GM19035 (cell line): ENCODE results near the gene MYEOV.

Experiments used
- ATAC-seq: cut with Tn5 transposase; IDR thresholded peaks from one replicate; pipeline ENCODE4 v1.9.1; 2021; ENCODE audit not compliant: unreplicated experiment

Gene MYEOV

DNA sequence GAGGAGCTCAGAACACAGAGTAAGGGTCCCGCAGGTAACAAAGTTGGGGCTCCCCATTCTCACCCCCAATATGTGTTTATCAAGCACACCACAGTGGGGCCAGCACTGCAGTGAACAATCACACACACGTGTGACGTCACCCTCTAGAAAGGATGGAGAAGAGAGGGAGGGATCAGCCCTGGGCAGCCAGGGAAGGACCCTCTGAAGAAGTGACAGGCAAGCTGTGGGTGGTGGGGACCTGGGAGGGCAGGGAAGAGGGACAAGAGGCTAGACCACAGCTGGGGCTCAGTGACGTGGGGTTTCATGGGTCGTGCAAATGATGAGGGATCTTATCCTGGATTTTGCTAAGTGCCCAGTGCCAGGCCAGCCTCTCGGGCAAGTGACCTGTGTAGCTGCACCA, 28.7 kb upstream of the MYEOV start:
- ATAC-seq: no peak

DNA sequence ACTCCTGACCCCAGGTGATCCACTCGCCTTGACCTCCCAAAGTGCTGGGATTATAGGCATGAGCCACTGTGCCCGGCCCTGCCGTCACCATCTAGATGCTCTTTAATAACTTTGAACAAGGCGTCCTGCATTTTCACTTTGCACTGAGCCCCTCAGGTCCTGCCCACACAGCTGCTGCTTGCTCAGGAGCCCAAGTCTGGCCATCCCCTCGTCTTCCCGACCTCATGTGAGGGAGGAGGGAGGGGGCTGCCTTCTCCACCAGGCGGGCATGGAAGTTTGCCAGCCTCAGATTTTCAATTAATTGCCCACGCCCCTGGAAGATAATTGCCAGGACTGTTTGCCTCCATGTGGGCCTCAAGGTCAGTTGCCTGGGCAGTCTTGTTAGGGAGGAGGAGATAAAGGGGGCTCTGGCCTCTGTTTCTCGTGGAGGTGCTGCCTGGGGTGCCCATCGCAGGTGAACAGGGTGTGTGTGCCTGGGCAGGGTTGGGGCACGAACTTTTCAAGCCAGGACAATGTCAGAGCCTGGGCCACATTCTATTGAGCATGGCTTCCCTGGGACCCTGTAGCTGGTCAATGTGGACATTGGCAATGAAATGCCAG, 27.9 kb upstream of the MYEOV start:
- no peak for ATAC-seq

DNA sequence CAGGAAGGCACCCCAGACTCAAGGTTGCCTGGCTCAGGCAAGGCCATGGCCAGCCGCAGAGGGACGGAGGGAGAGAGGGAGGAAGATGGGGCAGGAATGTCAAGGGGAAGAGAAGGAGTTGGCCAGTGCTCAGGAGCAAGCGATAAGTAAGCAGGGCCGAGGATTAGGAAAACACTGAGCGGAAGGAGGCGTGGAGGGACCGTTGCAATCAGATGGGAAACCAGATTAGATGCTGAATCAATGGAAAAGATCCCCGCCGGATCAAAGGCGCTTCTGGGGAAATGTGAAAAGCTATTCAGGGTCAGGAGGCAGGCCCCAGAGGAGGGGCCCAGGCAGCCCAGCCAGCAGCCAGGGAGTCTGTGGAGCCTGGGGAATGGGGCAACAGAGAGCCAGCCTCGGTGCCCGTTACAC, 26.6 kb upstream of the MYEOV start:
- no peak for ATAC-seq

DNA sequence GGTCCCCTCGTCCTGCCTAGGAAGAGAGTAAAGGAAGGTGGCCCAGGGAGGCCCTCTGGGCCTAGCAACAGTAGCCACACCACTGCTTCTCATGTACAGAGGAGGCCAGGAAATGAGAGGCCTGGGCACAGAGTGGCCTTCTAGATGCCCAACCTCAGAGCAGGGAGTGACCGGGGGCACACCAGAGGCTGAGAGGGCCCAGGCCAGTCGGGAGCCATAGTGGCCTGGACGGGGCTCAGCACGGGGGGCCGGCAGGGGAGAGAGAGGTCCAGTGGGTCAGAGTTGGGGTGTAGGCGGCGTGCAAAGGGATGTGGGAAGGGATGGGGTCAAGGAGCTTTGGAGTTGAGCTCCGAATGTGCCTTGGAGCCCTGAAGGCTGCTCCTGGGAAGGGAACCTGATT, 25.0 kb upstream of the MYEOV start:
- ATAC-seq: no peak

DNA sequence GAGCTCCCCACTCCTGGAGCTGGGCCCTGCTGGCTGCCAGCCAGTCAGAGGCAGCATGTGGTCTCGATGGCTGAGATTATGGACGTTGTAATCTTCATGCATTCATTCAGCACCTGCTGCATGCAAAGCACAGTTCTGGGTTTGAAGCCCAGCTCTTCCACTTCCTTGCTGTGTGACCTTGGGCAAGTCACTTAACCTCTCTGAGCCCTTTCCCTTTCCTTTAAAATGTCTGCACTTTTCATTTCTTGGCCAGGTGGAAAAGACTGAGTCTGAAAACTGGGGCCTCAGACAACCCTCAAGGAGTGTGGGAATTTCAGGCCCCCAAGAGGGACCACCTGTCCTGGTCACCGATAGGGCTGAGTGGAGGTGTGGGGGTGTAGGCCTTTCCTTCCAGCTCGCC, 24.6 kb upstream of the MYEOV start:
- no peak for ATAC-seq

DNA sequence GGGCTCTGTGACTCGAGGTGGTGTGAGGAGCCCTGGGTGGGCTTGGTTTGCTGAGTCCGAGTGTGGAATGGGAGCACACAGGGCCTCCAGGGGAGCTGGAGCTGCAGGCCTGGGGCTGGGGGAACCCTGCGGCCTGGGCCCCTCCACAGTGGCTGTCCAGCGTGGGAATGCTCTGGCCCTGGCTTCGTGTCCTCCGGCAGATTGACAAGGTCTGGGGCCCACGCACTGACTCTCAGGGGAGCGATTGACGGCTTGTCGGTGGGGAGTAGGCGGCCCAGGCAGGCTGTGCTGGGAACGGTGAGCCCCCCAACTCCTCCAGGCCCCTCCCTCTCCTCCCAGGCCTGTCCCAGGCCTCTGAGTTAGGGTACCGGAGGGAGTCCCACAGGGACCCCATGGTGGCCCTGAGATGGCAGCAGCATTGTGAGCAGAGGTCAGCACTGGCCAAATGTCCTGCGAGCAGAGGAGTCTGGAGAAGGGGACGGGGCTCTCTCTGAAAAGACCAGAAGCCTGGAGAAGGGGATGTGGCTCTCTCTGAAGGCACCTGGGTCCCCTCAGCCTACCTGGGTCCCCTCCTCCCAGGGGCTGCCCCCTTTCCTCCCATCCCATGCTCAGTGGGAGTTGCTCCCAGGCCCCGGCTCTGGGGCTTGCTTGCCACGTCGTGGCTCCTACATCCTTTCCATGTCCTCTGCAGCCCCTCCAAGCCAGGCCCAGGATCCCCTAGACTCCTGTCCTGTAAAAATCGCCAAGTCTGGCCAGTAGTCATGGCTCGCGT, 23.8 kb upstream of the MYEOV start:
- ATAC-seq: no peak

DNA sequence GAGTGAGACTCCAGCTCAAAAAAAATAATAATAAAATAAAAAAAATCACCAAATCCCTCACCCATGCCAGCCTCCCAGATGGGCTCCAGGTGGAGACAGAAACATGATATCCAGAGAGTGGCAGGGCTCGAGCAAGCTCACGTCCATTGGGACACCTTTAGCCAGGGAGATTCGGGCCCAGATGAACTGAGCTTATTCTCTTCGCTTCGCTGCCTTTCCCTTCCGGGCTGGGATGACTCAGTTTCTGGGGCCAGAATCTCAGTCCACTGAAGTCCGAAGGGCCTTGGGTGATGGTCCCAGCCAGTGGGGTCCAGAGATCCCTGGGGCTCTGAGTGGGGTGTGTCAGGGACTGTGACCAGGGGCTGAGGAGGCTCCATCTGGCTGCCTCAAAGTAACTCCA, 23.0 kb upstream of the MYEOV start:
- ATAC-seq: no peak

DNA sequence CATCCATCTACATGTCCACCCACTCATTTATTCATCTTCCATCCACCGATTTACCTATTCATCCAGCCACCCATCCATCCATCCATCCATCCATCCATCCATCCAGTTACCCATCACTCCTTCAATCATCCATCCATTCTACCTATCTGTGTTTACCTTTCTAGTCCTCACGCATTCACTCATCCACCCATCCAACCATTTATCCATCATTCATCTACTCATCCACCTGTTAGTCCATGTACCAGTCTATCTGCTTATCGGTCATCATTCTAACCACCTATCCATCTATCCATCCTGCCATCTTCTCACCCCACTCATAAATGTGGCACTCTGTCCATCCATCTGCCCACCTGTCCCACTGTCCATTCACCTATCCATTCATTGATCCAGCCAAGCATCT, 21.9 kb upstream of the MYEOV start:
- no peak for ATAC-seq

DNA sequence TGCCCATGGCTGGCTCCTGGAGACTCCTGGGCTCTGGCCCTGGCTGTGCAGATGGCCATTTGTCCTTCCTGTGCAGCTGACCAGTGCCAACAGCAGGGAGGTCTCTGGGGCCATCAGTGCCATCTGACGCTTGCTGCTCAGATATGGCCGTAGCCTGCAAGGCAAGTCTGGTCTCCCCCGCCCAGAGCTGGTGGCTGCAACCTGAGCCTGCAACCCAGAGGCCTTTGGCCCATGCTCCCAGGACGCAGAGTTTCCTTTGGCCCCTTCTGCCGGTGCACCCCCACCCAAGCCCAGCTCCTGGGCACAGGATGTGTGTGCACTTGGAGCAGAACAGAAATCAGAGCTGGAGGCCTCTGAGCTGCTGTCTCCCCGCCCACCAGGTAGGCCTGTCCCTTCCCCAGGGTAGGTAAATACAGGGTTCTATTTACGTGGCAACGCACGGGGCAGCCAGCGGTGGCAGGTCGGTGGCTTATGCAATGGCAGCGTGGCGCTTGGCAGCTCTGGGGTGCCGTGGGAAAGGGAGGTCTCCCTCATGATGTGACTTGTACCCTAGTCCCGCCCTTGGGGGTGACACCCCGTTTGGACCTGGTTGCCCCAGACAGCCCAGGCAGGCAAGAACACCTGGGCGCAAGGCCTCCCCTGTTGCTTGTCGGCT, 21.0 kb upstream of the MYEOV start:
- ATAC-seq: no peak

DNA sequence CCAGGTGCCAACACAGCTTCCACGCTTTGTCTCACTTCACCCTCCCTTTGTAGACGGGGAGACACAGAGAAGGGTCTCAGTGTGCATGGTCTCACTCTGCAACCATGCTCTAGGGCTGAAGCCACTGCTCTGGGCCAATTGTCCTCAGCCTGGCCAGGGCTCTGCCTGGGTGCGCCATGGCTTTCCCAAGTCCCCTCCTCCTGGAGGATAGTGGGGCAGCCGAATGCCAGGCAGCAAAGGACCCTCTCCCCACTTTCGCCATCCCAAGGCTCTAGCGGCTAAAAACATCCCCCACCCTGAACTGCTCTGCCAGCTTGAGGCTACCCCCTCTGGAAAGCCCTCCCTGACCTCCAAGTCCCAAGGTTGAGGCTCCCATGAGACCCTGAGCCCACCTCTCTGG, 20.4 kb upstream of the MYEOV start:
- no peak for ATAC-seq

DNA sequence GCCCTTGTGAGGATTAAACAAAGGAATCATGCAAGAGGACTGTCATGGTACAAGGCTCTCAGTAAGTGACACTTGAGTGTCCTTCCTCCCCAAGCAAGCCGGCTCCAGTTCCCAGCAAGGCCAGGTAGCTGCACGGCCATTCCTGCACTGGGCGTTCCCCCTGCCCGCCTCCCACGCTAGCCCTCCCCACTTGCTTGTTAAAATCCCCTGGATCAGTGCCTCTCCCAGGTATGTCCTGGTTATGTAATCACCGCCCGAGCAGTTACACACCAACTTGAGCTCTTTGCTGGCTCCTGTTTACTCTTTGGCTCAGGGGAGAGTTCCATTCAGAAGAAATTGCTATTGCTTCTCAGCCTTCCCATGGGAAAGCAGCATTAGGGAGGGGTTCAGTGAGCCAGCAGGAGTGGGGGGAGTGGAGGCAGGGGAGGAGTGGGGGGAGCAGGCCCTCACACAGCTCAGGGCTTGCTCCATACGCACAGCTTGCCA, 19.4 kb upstream of the MYEOV start:
- ATAC-seq: no peak

DNA sequence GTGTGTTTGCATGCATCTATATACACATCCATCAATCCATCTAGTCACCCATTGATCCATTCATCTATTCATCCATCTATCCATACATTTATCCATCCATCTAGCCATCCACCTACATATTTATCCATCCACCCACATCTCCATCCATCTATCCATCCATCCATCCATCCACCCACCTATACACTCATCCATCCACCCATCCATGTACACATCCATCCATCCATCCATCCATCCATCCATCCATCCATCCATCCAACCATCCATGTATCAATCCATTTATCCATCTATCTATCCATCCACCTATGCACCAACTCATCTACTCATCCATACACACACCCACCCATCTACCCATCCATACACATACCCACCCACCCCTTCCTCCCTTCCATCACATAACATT, 18.8 kb upstream of the MYEOV start:
- ATAC-seq: no peak

DNA sequence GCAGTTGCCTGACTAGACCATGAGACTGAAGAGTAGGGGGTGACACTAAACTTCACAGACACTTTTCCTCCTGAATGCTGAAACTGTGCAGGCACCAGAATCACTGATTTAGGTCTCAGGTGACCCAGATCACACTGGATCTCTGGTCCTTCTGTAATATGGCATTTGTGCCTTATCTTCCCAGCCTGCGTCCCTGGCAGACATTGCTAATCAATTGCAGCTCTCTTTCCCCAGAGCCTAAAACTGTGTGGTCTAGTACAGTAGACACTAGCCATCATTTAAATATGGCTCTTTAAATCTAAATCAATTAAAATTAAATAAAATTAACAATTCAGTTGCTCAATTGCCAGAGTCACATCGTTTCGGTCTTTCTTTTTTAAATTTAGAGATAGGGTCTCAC, 17.8 kb upstream of the MYEOV start:
- no peak for ATAC-seq

DNA sequence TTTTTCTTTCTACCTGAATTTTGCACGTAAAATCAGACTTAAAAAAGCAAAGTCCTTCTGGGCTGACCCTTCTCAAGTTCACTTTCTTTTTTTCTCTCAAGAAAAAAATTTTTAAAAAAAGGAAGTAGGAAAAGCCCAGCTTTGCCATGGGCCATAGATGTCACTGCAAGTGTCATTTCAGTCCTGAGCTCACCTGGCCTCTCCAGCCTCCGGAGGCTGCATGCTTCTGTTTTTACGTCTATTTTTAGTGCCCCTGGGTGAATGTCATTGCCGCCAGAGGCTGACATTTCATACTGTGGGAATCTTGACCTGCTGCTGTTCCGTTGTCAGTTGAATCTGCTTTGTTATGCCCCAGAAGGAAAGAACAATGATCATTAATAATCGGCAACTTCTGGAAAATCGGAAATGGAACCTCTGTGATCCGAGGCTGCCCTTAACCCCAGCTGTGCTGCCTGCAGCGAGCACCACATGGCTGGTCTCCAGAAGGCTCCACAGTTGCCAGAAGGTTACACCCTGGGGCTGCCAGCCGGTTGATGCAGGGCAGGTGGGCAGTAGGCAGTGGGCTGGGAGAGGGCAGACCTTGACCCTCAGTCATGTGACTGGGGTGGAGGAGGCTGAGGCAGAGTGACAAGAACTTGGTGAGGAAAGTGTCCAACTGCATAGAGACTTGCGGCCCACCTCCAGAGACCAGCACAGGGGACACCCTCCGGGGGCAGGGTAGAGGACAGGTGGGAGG, 16.7 kb upstream of the MYEOV start:
- ATAC-seq: no peak

DNA sequence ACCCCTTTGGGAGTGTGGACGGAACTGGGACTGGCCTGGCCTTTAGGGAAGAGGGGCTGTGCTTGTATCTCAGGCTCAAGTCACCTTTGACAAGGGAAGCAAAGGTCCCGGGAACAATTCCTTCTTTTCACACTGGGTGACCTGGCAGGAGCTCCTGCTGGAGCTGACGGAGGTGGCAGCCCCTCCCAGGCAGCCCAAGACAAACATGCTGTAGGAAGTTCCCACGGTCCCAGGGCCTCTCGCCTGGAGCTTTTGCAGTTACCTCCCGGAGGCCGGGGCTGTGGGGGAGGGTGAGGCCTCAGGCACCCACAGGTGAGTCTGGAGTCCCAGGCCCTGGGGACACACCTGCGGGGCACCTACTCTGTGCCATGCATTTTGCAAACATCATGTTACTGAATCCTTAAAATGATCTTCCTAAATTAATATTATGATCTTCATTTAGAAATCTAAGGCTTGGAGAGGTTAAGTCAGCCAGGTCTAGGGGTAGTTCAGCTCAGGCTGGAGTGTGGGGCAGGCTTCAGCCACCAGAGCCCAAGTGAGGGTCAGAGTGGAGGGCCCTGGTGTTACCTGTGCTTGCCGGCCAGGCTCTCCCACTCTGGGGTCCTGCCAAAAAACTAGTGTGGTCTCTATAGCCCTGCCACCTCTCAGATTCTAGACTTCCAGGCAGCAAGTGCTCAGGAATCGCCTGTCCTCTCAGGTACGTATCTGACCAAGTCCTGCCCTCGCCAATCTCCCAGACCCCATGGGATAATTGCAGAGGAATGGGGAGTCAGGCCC, 15.7 kb upstream of the MYEOV start:
- ATAC-seq: no peak

DNA sequence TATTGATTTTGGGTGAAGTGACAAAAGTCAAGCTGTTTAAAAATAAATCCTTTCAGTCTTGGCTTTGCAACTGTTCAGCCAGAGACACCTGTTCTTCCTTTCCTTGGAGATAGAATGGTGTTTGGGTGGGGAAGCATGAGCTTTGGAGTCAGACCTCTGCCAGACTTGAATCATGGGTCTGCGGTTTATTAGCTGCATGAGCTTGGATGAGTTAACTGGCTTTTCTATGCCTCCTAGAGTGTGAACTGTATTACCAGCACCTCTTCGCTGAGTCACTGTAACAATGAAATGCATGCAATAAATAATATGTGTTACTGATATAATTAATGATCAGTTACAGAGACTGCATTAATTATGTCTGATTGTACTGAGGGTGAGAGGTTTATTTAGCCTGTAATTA, 13.5 kb upstream of the MYEOV start:
- ATAC-seq: no peak

DNA sequence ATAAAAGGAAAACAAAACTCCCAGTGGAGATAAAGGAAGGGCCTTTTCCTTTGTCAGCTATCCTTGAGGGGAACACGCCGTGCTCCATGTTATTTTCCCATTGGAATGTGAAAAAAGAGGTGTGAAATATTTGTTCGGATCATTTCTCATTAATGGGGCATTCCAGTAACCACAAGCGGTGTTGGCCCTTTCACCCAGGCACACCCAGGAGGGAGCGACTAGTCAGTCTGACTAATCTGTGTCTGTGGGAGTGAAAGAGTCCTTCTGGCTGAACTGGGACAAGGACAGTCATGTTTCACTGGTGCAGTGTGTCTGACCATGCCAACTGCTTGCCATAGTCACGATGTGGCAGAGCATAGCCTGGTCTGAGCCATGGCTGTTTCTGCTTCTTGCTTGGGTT, 13.0 kb upstream of the MYEOV start:
- ATAC-seq: no peak

DNA sequence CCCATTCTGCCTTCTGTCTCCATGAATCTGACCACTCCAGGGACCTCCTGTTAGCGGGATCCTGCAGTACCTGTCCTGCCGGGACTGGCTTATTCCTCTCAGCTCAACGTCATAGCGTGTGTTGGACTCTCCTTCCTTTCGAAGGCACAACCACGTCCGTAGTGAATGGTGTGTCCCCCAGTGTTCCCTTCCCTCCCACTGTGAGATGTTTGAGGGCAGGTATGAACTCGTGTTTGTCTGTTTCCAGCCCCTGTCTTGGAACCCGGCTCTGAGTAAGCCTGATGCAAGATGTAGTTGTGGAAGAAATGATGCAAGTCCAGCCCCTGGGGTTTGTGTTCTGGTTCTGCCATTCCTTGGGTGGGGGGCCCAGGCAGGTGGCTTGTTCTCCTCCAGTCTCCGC, 10.5 kb upstream of the MYEOV start:
- ATAC-seq: no peak

DNA sequence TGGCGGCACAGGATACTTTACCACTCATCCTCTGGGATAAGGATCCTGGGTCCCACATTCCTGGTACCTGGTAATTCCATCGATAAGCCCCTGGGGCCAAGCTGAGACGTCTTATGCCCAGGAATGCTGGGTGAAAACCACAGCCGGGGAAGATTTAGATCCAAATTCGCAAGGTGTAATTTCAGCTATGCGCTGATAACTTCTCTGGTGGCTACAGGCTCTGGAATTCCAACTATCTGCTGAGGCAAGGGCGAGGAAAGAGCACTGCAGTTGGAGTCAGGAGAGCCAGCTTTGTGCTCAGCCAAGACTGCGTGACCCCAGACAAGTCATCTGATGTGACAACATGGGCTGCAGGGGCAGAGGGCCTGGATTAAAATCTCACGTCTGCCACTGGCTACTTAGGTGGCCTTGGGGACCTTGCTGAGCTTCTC, 9.9 kb upstream of the MYEOV start:
- no peak for ATAC-seq

DNA sequence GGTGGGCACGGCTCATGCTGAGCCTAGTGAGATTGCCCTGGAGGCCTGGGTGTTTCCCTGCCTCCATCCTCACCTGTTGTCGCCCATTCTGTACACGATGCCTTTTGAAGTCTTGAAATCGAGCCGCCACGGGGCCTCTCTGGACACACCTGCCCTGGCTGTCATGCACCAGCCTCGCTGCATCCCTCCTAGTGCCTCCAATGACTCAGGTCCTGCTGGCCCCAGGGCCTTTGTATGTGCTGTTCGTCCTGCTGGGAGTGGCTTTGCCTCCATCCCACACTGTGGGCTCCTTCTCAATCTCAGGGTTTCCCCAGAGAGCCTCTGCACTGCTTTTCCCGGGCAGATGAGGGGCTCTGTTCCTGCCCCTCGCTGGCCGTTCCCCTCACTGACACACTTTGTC, 8.9 kb upstream of the MYEOV start:
- ATAC-seq: no peak

DNA sequence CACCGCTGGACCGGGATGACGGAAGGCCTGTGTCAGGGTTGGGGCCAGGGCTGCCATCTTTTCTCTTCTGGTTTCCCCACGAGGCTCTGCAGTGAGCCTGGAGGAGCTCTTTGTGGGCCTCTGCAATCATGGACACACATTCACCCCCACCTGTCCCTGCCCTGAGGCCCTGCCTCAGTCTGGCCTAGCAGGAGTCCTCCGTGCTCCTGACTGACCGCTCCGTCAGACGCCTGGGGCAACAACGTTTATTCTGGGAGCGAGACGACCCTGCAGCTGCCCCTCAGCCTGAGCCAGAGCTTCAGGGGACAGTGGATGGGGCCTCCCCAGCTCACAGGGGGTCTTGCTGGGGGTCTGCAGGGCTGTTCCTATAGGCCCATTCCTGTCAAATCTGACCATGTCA, 8.2 kb upstream of the MYEOV start:
- no peak for ATAC-seq
